RWPE1 (cell line): ENCODE results near the gene MAP4.

Experiments
- CTCF ChIA-PET: fragments of 350-600 bp; sonication (Branson Sonifier 250); formaldehyde crosslinking; extraction: SDS; loops from one replicate; lab custom pipeline; 2021; lab: Yijun Ruan, JAX
- POLR2A ChIA-PET: fragments of 400-600 bp; formaldehyde crosslinking; extraction: SDS; loops from one replicate; lab custom pipeline; 2020; ENCODE audit warnings: antibody characterized with exemption; ENCODE audit not compliant: low non-redundant PET; lab: Yijun Ruan, JAX
- DNase-seq: peaks from one replicate; pipeline ENCODE4 v3.0.0; 2012; ENCODE audit warnings: low spot score
- H3K27ac ChIP-seq: fragments of 450-650 bp; 2 replicates; pipeline ENCODE4 v1.5.1; 2017
- CTCF ChIP-seq: fragments of 450-650 bp; conservative IDR thresholded peaks from 2 replicates; pipeline ENCODE4 v1.5.1; 2017; ENCODE audit warnings: low read depth, mild to moderate bottlenecking

The MAP4 gene

GRCh38 chr3:47852604-47853602 lies 163.3 kb downstream of the MAP4 start:
- DNase-seq, result no peak
- H3K27ac ChIP-seq, result peak overlapping the region; percentile 51
- TF ChIP-seq CTCF, result no peak
- CTCF ChIA-PET, result no interaction called here
- POLR2A ChIA-PET, result no interaction called here

- H3K27ac ChIP-seq, result peak overlapping the region; percentile 51
- CTCF ChIA-PET, result no interaction called here
- POLR2A ChIA-PET, result no interaction called here
These were observed 164.2 kb downstream of the MAP4 start for GRCh38 chr3:47851888-47852603.

GRCh38 chr3:47850564-47851410 lies 165.4 kb downstream of the MAP4 start:
- ChIA-PET CTCF (interaction anchor here (0.6 kb wide), 1 partner anchor 14 kb away, joined by 3 read pairs; no protein-coding TSS in a partner anchor), POLR2A (no interaction called here)
- TF ChIP-seq CTCF, result no peak
- no peak for DNase-seq
- H3K27ac ChIP-seq, result peak overlapping the region; percentile 51

More at GRCh38 chr3:47851888-47852603, 164.2 kb downstream of the MAP4 start:
- no peak for DNase-seq
- TF ChIP-seq CTCF, result no peak

GRCh38 chr3:47849699-47850563 lies 166.3 kb downstream of the MAP4 start:
- ChIA-PET POLR2A (interaction anchor here (0.6 kb wide), 1 partner anchor 319 kb away, joined by 8 read pairs; no protein-coding TSS in a partner anchor), CTCF (interaction anchor here (0.6 kb wide), 1 partner anchor 13 kb away, joined by 3 read pairs; no protein-coding TSS in a partner anchor)
- DNase-seq, result no peak
- peak; percentile 36 for TF ChIP-seq CTCF
- H3K27ac ChIP-seq, result peak overlapping the region; percentile 51

GRCh38 chr3:47849186-47849698 lies 167.0 kb downstream of the MAP4 start:
- CTCF ChIA-PET, result no interaction called here

More at GRCh38 chr3:47849186-47849698, 167.0 kb downstream of the MAP4 start:
- H3K27ac ChIP-seq, result peak overlapping the region; percentile 51
- POLR2A ChIA-PET, result interaction anchor here (0.6 kb wide), 1 partner anchor 319 kb away, joined by 8 read pairs; no protein-coding TSS in a partner anchor
- TF ChIP-seq CTCF, result no peak
- no peak for DNase-seq
